HUES64 (cell line): ENCODE measurements around the gene TMEM81.

ENCODE experiments used
- H3K27ac ChIP-seq: 2 replicates; pipeline ENCODE4 v1.7.0; 2013; ENCODE audit warnings: low read depth, low read length, inconsistent platforms
- H3K27me3 ChIP-seq: 2 replicates; pipeline ENCODE4 v1.6.1; 2013; ENCODE audit warnings: mild to moderate bottlenecking, low read length; ENCODE audit not compliant: insufficient read depth
- H3K36me3 ChIP-seq: 2 replicates; pipeline ENCODE4 v1.6.1; 2013; ENCODE audit warnings: mild to moderate bottlenecking, low read length; ENCODE audit not compliant: insufficient read depth
- H3K4me1 ChIP-seq: 2 replicates; pipeline ENCODE4 v1.6.1; 2013; ENCODE audit warnings: mild to moderate bottlenecking, low read length, moderate library complexity; ENCODE audit not compliant: insufficient read depth
- H3K4me3 ChIP-seq: 2 replicates; pipeline ENCODE4 v1.5.1; 2013; ENCODE audit warnings: mild to moderate bottlenecking, low read length, moderate library complexity
- H3K9ac ChIP-seq: 2 replicates; pipeline ENCODE4 v1.6.1; 2013; ENCODE audit warnings: mild to moderate bottlenecking, low read depth, low read length
- H3K9me3 ChIP-seq: 2 replicates; pipeline ENCODE4 v1.6.1; 2013; ENCODE audit warnings: low read depth, low read length; ENCODE audit not compliant: insufficient read depth
- WGBS: fragments of 150-250, 120-280 bp; methylation state at CpG from one replicate; pipeline ENCODE4 v1.1.7; 2013; ENCODE audit warnings: missing lambda C conversion rate; 5-methylcytosine and 5-hydroxymethylcytosine counted together

TMEM81 gene

DNA sequence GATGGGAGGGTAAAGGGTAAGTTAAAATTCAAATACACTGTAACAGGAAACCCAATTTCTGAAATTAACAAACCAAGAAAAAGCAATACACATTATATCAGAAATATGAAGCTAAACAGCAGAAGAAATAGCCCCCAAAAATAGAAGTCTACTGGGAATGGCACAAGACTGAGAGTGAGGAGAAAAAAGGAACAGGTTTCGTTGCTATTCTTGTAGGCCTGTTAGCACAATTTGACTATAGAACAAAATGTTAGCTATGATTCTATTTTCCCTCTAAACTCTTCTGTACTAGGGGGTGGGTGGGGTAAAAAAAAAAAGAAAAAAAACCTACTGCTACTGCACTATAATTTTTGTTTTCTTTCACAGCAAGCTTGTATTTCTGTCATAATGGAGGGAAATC, 25.0 kb upstream of the TMEM81 start:
- no peaks in the 10 kb centered on the region for H3K27me3 ChIP-seq
- H3K4me3 ChIP-seq = no peak overlapping the region
- H3K27ac ChIP-seq = no peak overlapping the region
- H3K9me3 ChIP-seq = no peaks in the 10 kb centered on the region
- no peaks in the 10 kb centered on the region for H3K4me1 ChIP-seq
- WGBS = 82% methylated on average over 1 of the region's 1 CpG
- H3K36me3 ChIP-seq = peaks cover 74% of the 10 kb centered on the region
- H3K9ac ChIP-seq = no peak overlapping the region

DNA sequence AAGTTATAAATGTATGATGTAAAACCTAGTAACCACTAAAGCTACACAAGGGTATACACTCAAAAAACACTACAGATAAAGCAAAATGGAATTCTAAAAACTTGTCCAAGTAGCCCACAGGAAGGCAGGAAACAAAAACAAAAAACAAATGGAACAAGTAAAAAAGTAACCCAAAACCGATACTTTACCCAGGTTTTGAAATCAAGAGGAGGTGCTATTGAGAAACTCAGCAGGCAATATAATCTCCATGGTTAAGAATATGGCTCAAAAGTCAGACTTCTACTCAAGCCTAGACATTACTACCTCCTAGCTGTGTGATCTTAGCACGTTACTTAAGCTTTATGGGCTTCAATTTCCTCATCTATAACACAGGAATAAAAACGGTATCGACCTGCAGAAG, 24.2 kb upstream of the TMEM81 start:
- peaks cover 77% of the 10 kb centered on the region for H3K36me3 ChIP-seq
- H3K4me1 ChIP-seq = no peaks in the 10 kb centered on the region
- WGBS = 94% methylated on average over 4 of the region's 4 CpGs
- no peaks in the 10 kb centered on the region for H3K9me3 ChIP-seq
- H3K4me3 ChIP-seq = no peak overlapping the region
- H3K27ac ChIP-seq = no peak overlapping the region
- no peak overlapping the region for H3K9ac ChIP-seq
- no peaks in the 10 kb centered on the region for H3K27me3 ChIP-seq

DNA sequence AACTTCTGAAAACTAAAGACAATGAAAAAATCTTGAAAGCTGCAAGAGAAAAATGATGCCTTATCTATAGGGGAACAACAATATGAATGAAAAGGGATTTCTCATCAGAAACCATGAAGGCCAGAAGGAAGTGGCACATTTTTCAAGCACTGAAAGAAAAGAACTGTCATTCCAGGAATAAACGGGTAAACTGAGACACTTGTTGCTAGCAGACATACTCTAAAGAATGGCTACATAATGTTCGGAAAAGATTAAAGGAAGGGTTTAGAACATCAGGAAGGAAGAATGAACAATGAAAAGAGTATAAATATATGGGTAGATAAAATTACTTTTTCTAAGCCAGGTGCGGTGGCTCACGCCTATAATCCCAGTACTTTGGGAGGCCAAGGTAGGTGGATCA, 23.1 kb upstream of the TMEM81 start:
- peaks cover 77% of the 10 kb centered on the region for H3K36me3 ChIP-seq
- WGBS = 95% methylated on average over 4 of the region's 4 CpGs

GRCh38 chr1:205102404-205102803, 18.1 kb upstream of the TMEM81 start:
- H3K4me3 ChIP-seq = no peak overlapping the region
- peaks cover 94% of the 10 kb centered on the region for H3K36me3 ChIP-seq
- WGBS = 95% methylated on average over 3 of the region's 3 CpGs
- H3K4me1 ChIP-seq = no peaks in the 10 kb centered on the region
- no peaks in the 10 kb centered on the region for H3K9me3 ChIP-seq
- H3K9ac ChIP-seq = no peak overlapping the region
- H3K27me3 ChIP-seq = no peaks in the 10 kb centered on the region
- H3K27ac ChIP-seq = no peak overlapping the region

More for the DNA sequence above, 23.1 kb upstream of the TMEM81 start:
- Histone ChIP-seq H3K9me3 (no peaks in the 10 kb centered on the region), H3K4me3 (no peak overlapping the region), H3K9ac (no peak overlapping the region), H3K27me3 (no peaks in the 10 kb centered on the region), H3K4me1 (no peaks in the 10 kb centered on the region), H3K27ac (no peak overlapping the region)

DNA sequence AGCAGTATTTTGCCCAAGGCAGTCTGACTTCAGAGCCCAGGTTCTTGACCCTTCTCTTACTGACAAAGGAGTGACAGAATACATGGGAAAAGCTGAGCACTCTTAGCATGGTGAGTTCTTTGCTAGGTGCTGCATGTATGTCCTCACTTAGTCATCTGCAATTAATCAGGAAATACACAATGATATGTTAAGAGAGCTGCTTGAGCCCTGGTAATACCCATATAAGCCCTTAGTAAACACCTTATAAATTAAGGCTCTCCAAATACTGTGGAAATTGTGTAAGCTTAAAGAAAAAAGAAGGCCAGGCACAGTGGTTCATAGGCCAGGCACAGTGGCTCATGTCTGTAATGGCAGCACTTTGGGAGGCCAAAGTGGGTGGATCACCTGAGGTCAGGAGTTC, 14.0 kb upstream of the TMEM81 start:
- Histone ChIP-seq H3K4me1 (no peaks in the 10 kb centered on the region), H3K36me3 (peaks cover 95% of the 10 kb centered on the region), H3K4me3 (no peak overlapping the region), H3K27me3 (no peaks in the 10 kb centered on the region), H3K9me3 (no peaks in the 10 kb centered on the region), H3K27ac (no peak overlapping the region), H3K9ac (no peak overlapping the region)

DNA sequence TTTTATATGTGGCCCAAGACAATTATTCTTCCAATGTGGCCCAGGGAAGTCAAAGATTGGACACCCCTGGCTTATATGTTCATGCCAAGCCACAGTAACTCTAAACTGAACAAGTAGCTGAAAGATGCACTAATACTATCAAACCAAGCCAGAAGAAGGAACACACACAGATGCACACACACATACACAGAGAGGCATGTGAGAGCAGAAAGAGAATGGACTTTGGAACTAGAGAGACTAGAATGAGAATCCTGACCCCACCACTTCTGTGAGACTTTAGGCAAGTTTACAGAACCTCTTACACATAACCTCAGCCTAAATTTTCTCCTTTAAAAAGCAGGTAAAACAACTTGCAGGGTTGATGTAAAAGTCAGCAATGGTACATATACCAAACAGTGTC, 11.2 kb upstream of the TMEM81 start:
- Histone ChIP-seq H3K36me3 (peaks cover 96% of the 10 kb centered on the region), H3K4me3 (no peak overlapping the region), H3K27ac (no peak overlapping the region), H3K9ac (no peak overlapping the region), H3K9me3 (no peaks in the 10 kb centered on the region), H3K27me3 (no peaks in the 10 kb centered on the region), H3K4me1 (no peaks in the 10 kb centered on the region)

- H3K4me1 ChIP-seq = no peaks in the 10 kb centered on the region
- H3K27me3 ChIP-seq = no peaks in the 10 kb centered on the region
- peaks cover 93% of the 10 kb centered on the region for H3K36me3 ChIP-seq
- no peak overlapping the region for H3K4me3 ChIP-seq
- no peak overlapping the region for H3K27ac ChIP-seq
- H3K9me3 ChIP-seq = no peaks in the 10 kb centered on the region
- H3K9ac ChIP-seq = no peak overlapping the region
- WGBS = 93% methylated on average over 4 of the region's 4 CpGs
Measured at GRCh38 chr1:205091043-205091740, 6.9 kb upstream of the TMEM81 start.

- no peaks in the 10 kb centered on the region for H3K9me3 ChIP-seq
- WGBS = 86% methylated on average over 2 of the region's 3 CpGs
Measured at GRCh38 chr1:205088341-205088740, 4.1 kb upstream of the TMEM81 start.

GRCh38 chr1:205082431-205082830, 1.8 kb downstream of the TMEM81 start:
- no peaks in the 10 kb centered on the region; the same call in 1 of the 2 replicates for H3K4me1 ChIP-seq
- H3K27ac ChIP-seq = no peak overlapping the region
- no peak overlapping the region for H3K9ac ChIP-seq
- H3K36me3 ChIP-seq = peaks cover 36% of the 10 kb centered on the region
- H3K4me3 ChIP-seq = no peak overlapping the region
- no peaks in the 10 kb centered on the region for H3K9me3 ChIP-seq
- 87% methylated on average over 4 of the region's 4 CpGs for WGBS
- no peaks in the 10 kb centered on the region for H3K27me3 ChIP-seq

More at GRCh38 chr1:205088341-205088740, 4.1 kb upstream of the TMEM81 start:
- Histone ChIP-seq H3K4me3 (no peak overlapping the region), H3K9ac (no peak overlapping the region), H3K4me1 (no peaks in the 10 kb centered on the region), H3K27me3 (no peaks in the 10 kb centered on the region), H3K27ac (no peak overlapping the region), H3K36me3 (peaks cover 90% of the 10 kb centered on the region)

- H3K27ac ChIP-seq = no peak overlapping the region
- WGBS = no CpG with 5 or more reads among the region's 1 CpG
Measured at GRCh38 chr1:205077934-205078311, 6.3 kb downstream of the TMEM81 start.

DNA sequence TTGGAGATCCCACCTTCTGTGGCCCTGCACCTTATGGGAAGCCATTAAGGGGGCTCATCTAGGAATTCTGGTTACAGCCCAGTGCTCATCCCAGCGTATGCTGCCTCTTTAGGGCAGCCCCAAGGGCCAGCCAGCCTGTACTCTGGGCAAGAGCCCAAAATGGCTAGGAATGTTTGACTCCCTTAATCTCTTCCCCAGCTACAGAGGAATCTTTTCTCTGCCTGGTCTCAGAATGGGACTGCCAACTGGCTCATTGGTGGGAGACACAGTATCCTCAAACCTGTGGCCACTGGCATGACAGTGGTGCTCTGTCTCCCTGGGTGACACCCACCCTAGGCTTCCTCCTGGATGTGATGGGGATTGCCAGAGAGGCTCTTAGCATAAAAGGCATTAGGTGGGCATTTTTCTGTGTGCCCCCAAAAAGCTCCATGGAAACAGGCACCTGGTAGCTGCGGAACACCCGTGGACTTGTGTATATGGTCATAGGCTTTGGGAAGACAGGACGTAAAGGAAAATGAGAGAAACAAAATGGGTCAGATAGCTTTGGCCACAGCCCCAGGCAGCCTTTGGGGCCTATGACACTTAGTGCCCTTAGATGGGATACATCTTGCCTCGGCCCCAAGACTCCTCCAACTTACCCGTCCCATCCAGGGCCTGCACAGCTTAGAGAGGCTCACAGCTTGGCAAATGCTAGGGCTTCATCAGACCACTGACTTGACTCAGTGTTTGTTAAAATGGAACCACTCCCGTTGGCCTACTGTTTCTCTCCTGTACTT, 6.9 kb downstream of the TMEM81 start:
- H3K4me1 ChIP-seq = no peaks in the 10 kb centered on the region
- no peaks in the 10 kb centered on the region for H3K9me3 ChIP-seq
- H3K27ac ChIP-seq = no peak overlapping the region
- WGBS = 91% methylated on average over 7 of the region's 7 CpGs
- no peaks in the 10 kb centered on the region for H3K27me3 ChIP-seq
- H3K4me3 ChIP-seq = no peak overlapping the region
- H3K36me3 ChIP-seq = no peaks in the 10 kb centered on the region
- H3K9ac ChIP-seq = no peak overlapping the region

More at GRCh38 chr1:205077934-205078311, 6.3 kb downstream of the TMEM81 start:
- H3K4me3 ChIP-seq = no peak overlapping the region
- H3K27me3 ChIP-seq = no peaks in the 10 kb centered on the region
- H3K4me1 ChIP-seq = no peaks in the 10 kb centered on the region; the same call in 1 of the 2 replicates
- H3K9ac ChIP-seq = no peak overlapping the region
- no peaks in the 10 kb centered on the region for H3K36me3 ChIP-seq
- H3K9me3 ChIP-seq = no peaks in the 10 kb centered on the region
